Measurements from ENCODE around the gene TENM4. TPM values are rescaled to one million over a fixed set of nuclear protein-coding genes. Genes with fewer than 3 reads are reported as not detected.

The TENM4 gene
- total and polyA plus RNA-seq, 10 of the 15 experiments (the other 5 are each of a cell fraction or from before 2014, with no cell fraction given), result 0.03 to 0.12 (median 0.06) TPM; not detected in 7

- in situ Hi-C loops (cut with MboI), result loop anchor here (5.0 to 25.0 kb wide), 2 partner anchors 75 to 845 kb away; no protein-coding TSS in a partner anchor
- H3K27me3 ChIP-seq (replicated peaks in 1 of 2; ENCODE audit: control insufficient read depth in 2 of 2, insufficient read depth in 2 of 2, low read length in 1 of 2), result no peaks in the 10 kb centered on the region
- DNase-seq (ENCODE audit: low read depth, low spot score) (peak; percentile 72), ATAC-seq (peak; percentile 89), FAIRE-seq (no peak)
- H3K4me1 ChIP-seq (ENCODE audit: control insufficient read depth, insufficient read depth, low read length), result peaks cover 26% of the 10 kb centered on the region
- no peak overlapping the region; the same call in 1 of the 2 replicates for H2AFZ ChIP-seq (ENCODE audit: control insufficient read depth, low read depth, low read length)
- H3K79me2 ChIP-seq (ENCODE audit: control insufficient read depth, insufficient read depth, low read length), result no peaks in the 10 kb centered on the region
- no peaks in the 10 kb centered on the region for H3K36me3 ChIP-seq (ENCODE audit: control insufficient read depth in 2 of 2, insufficient read depth in 2 of 2, low read length in 1 of 2)
- WGBS (ENCODE audit: insufficient coverage, insufficient replicate concordance, low lambda C conversion rate, missing lambda C conversion rate), result 2% methylated on average over 3 of the region's 3 CpGs
- H3K4me3 ChIP-seq, result no peak overlapping the region
- no peak overlapping the region; the same call in 1 of the 2 replicates for H3K27ac ChIP-seq (ENCODE audit: control insufficient read depth, insufficient read depth)
- CTCF ChIA-PET, result interaction anchor here (1.2 to 2.8 kb wide), 6 partner anchors 9 to 115 kb away, joined by 3 to 42 read pairs (median 6); no protein-coding TSS in a partner anchor
- POLR2A ChIA-PET, result no interaction called here
- peak overlapping the region; percentile 44 for H3K4me2 ChIP-seq (ENCODE audit: control insufficient read depth, insufficient read depth)
- SMC1A ChIA-PET (ENCODE audit: uncharacterized antibody, unreplicated experiment), result interaction anchor here (0.7 to 3.0 kb wide), 16 partner anchors 9 to 204 kb away, joined by 3 to 34 read pairs (median 3); no protein-coding TSS in a partner anchor
- intact Hi-C loops (cut with micrococcal nuclease; ENCODE audit: unreplicated experiment), result no loop called here
- H3K9me3 ChIP-seq (replicated peaks; ENCODE audit: control insufficient read depth, insufficient read depth, low read length), result no peaks in the 10 kb centered on the region
- RAD21 ChIA-PET (ENCODE audit: unreplicated experiment), result interaction anchor here (1.1 to 4.7 kb wide), 6 partner anchors 10 to 114 kb away, joined by 4 to 30 read pairs (median 6); no protein-coding TSS in a partner anchor
- H3K9ac ChIP-seq (ENCODE audit: control insufficient read depth, insufficient read depth, low read length), result no peak overlapping the region
- H4K20me1 ChIP-seq (ENCODE audit: control insufficient read depth, insufficient read depth), result no peaks in the 10 kb centered on the region
- no TSS peak for BruUV-seq (replicated peaks)
- TF ChIP-seq SREBF1 (IDR thresholded peaks at IDR 0.05; ENCODE audit: low read length) (0 out of 2 replicates have a peak, but pooled peaks have one; percentile 3), YBX1 (IDR thresholded peaks at IDR 0.05) (no peak), SMC3 (IDR thresholded peaks at IDR 0.05; ENCODE audit: borderline replicate concordance, low read length) (no peak), ZBED1 (IDR thresholded peaks at IDR 0.05; ENCODE audit: borderline replicate concordance) (peak; percentile 68; the same call in 1 of the 2 replicates), ZNF274 (IDR thresholded peaks at IDR 0.05; ENCODE audit: insufficient read depth, insufficient read length) (no peak), CTCF (IDR thresholded peaks at IDR 0.05 in 2 of 3, conservative IDR thresholded peaks at IDR 0.05 in 1 of 3; ENCODE audit: control insufficient read depth in 2 of 3, extremely low read depth in 1 of 3, insufficient read depth in 1 of 3, low read depth in 3 of 3, low read length in 3 of 3) (no peak), CBX5 (IDR thresholded peaks at IDR 0.05; ENCODE audit: low read depth) (0 out of 2 replicates have a peak, but pooled peaks have one; percentile 55), ZZZ3 (IDR thresholded peaks at IDR 0.05; ENCODE audit: control insufficient read depth, insufficient read length, low read depth) (no peak), CHD2 (IDR thresholded peaks at IDR 0.05; ENCODE audit: borderline replicate concordance, low read depth, low read length) (no peak), CBX3 (IDR thresholded peaks at IDR 0.05; ENCODE audit: borderline replicate concordance, low read depth) (no peak), KDM1A (IDR thresholded peaks at IDR 0.05; ENCODE audit: borderline replicate concordance) (no peak), FOXK2 (IDR thresholded peaks at IDR 0.05) (no peak), CREM (IDR thresholded peaks at IDR 0.05; ENCODE audit: low read depth) (peak; percentile 90), E2F8 (IDR thresholded peaks at IDR 0.05; ENCODE audit: low read depth, partially characterized antibody) (no peak), SMAD5 (IDR thresholded peaks at IDR 0.05; ENCODE audit: low read depth) (no peak), EZH2 (IDR thresholded peaks at IDR 0.05; ENCODE audit: borderline replicate concordance, control insufficient read depth, low read depth, low read length) (no peak), CBFB (IDR thresholded peaks at IDR 0.05; ENCODE audit: low read depth) (no peak), IKZF1 (conservative IDR thresholded peaks at IDR 0.05) (peak; percentile 90), TCF12 (IDR thresholded peaks at IDR 0.05; ENCODE audit: low read depth, low read length) (no peak)
Measured at GRCh38 chr11:79482800-79483199, 42.0 kb upstream of the TENM4 start.
